GM06990 (cell line): ENCODE measurements around the gene TMTC1.

Experiments
- DNase-seq: peaks from one replicate; pipeline ENCODE4 v3.0.0-alpha.2; 2011; ENCODE audit not compliant: insufficient read length; ENCODE audit errors: extremely low read depth
- H3K27me3 ChIP-seq: replicated peaks from 2 replicates; pipeline ENCODE4 v1.6.0; 2011; ENCODE audit warnings: low read length; ENCODE audit not compliant: control insufficient read depth, insufficient read depth
- H3K36me3 ChIP-seq: 2 replicates; pipeline ENCODE4 v1.5.1; 2011; ENCODE audit warnings: low read length; ENCODE audit not compliant: control insufficient read depth, insufficient read depth
- H3K4me3 ChIP-seq: replicated peaks from 2 replicates; pipeline ENCODE4 v1.5.1; 2011; ENCODE audit warnings: low read depth, mild to moderate bottlenecking, control low read depth, low read length
- CTCF ChIP-seq: IDR thresholded peaks from 2 replicates; pipeline ENCODE4 v1.5.1; 2011; ENCODE audit warnings: low read length, control low read depth, mild to moderate bottlenecking, inconsistent platforms; ENCODE audit not compliant: insufficient read depth, poor library complexity, severe bottlenecking

TMTC1 gene

GRCh38 chr12:29551812-29552211 is 231.9 kb downstream of the TMTC1 start:
- H3K4me3 ChIP-seq: no peak overlapping the region
- H3K36me3 ChIP-seq: no peaks in the 10 kb centered on the region
- no peaks in the 10 kb centered on the region for H3K27me3 ChIP-seq
- no peak for TF ChIP-seq CTCF
- DNase-seq: no peak

- Histone ChIP-seq H3K36me3 (no peaks in the 10 kb centered on the region), H3K4me3 (no peak overlapping the region), H3K27me3 (no peaks in the 10 kb centered on the region)
- no peak for TF ChIP-seq CTCF
- no peak for DNase-seq
Measured at GRCh38 chr12:29547864-29548263, 235.9 kb downstream of the TMTC1 start.

- no peaks in the 10 kb centered on the region for H3K27me3 ChIP-seq
- H3K36me3 ChIP-seq: no peaks in the 10 kb centered on the region
- H3K4me3 ChIP-seq: no peak overlapping the region
- DNase-seq: no peak
- TF ChIP-seq CTCF: no peak
Measured at GRCh38 chr12:29547151-29547632, 236.6 kb downstream of the TMTC1 start.

GRCh38 chr12:29546000-29546399 is 237.7 kb downstream of the TMTC1 start:
- H3K27me3 ChIP-seq: no peaks in the 10 kb centered on the region
- no peak for TF ChIP-seq CTCF

GRCh38 chr12:29545102-29545467 is 238.7 kb downstream of the TMTC1 start:
- Histone ChIP-seq H3K36me3 (no peaks in the 10 kb centered on the region), H3K4me3 (no peak overlapping the region), H3K27me3 (no peaks in the 10 kb centered on the region)
- TF ChIP-seq CTCF: no peak
- DNase-seq: peak; percentile 20

More at GRCh38 chr12:29546000-29546399, 237.7 kb downstream of the TMTC1 start:
- no peak overlapping the region for H3K4me3 ChIP-seq
- DNase-seq: no peak
- H3K36me3 ChIP-seq: no peaks in the 10 kb centered on the region

- DNase-seq: no peak
- Histone ChIP-seq H3K27me3 (no peaks in the 10 kb centered on the region), H3K4me3 (no peak overlapping the region), H3K36me3 (no peaks in the 10 kb centered on the region)
- TF ChIP-seq CTCF: no peak
Measured at GRCh38 chr12:29544428-29545101, 239.2 kb downstream of the TMTC1 start.
